ENCODE measurements around the gene MBNL2. TPM values are rescaled to one million over a fixed set of nuclear protein-coding genes. Genes with fewer than 3 reads are reported as not detected.

MBNL2 gene
- total RNA-seq, 1 experiment from 2014 or later: 17.8 TPM

- no peaks in the 10 kb centered on the region for H3K27me3 ChIP-seq (ENCODE audit: low read length)
- no peak overlapping the region for H2AFZ ChIP-seq (ENCODE audit: low read length)
- H3F3A ChIP-seq (ENCODE audit: low read length, unreplicated experiment): no peaks in the 10 kb centered on the region
- no peak overlapping the region for H3K4me3 ChIP-seq (ENCODE audit: low read length)
- no peaks in the 10 kb centered on the region for H3K9me3 ChIP-seq (ENCODE audit: low read length)
- BruUV-seq (replicated peaks): no TSS peak
- no peaks in the 10 kb centered on the region for H3K79me2 ChIP-seq (ENCODE audit: low read length)
- no peak overlapping the region for H3K4me2 ChIP-seq (ENCODE audit: low read length)
- DNase-seq: no peak
- H3K27ac ChIP-seq (ENCODE audit: low read length): no peak overlapping the region
- ChIA-PET POLR2A (ENCODE audit: unreplicated experiment) (no interaction called here), CTCF (interaction anchor here (0.9 kb wide), 1 partner anchor 101 kb away, joined by 3 read pairs; no protein-coding TSS in a partner anchor)
- TF ChIP-seq EZH2 (IDR thresholded peaks at IDR 0.05; ENCODE audit: low read length, unreplicated experiment) (no peak), EZH2phosphoT487 (IDR thresholded peaks at IDR 0.05; ENCODE audit: borderline replicate concordance, low read length) (no peak)
- TF ChIP-seq, protein P1, sequence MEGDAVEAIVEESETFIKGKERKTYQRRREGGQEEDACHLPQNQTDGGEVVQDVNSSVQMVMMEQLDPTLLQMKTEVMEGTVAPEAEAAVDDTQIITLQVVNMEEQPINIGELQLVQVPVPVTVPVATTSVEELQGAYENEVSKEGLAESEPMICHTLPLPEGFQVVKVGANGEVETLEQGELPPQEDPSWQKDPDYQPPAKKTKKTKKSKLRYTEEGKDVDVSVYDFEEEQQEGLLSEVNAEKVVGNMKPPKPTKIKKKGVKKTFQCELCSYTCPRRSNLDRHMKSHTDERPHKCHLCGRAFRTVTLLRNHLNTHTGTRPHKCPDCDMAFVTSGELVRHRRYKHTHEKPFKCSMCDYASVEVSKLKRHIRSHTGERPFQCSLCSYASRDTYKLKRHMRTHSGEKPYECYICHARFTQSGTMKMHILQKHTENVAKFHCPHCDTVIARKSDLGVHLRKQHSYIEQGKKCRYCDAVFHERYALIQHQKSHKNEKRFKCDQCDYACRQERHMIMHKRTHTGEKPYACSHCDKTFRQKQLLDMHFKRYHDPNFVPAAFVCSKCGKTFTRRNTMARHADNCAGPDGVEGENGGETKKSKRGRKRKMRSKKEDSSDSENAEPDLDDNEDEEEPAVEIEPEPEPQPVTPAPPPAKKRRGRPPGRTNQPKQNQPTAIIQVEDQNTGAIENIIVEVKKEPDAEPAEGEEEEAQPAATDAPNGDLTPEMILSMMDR (conservative IDR thresholded peaks at IDR 0.05; ENCODE audit: low read depth, low read length): no peak
- no peaks in the 10 kb centered on the region for H3K36me3 ChIP-seq (ENCODE audit: low read depth, low read length)
- no peak for ATAC-seq
- H3K9me2 ChIP-seq (replicated peaks; ENCODE audit: low read length): no peaks in the 10 kb centered on the region
- no peak overlapping the region for H3K9ac ChIP-seq (ENCODE audit: low read length)
- H4K20me1 ChIP-seq (ENCODE audit: low read length): no peaks in the 10 kb centered on the region
- intact Hi-C loops (cut with micrococcal nuclease): no loop called here
- peaks cover 12% of the 10 kb centered on the region; the same call in 1 of the 2 replicates for H3K4me1 ChIP-seq (ENCODE audit: insufficient read depth, low read length)
Measured at GRCh38 chr13:97211300-97211699, 10.8 kb upstream of the MBNL2 start.

DNA sequence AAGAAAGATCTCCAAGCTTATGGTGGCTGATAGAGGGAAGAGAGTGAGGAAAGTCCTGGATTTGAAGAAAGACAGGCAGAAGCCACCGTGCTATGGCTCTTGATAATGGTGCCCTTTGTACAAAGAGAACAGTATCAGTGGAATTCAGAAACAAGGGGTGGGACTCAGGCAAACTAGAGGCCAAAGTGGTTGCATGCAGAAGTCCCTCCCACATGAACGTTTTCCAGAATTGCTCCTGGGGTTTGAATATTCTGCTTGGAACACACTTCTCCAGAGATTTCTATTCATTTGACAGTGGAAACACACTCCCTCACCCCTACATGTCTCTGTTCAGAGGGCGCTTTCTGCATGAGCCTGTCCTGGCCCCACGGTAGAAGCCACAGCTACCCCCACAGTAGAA, 10.1 kb upstream of the MBNL2 start:
- intact Hi-C loops (cut with micrococcal nuclease): loop anchor here (1.0 to 2.0 kb wide), 2 partner anchors 102 to 181 kb away; no protein-coding TSS in a partner anchor
- no peak overlapping the region for H3K27ac ChIP-seq (ENCODE audit: low read length)
- H3K4me3 ChIP-seq (ENCODE audit: low read length): no peak overlapping the region
- no peaks in the 10 kb centered on the region for H3K9me2 ChIP-seq (replicated peaks; ENCODE audit: low read length)
- no peaks in the 10 kb centered on the region for H3F3A ChIP-seq (ENCODE audit: low read length, unreplicated experiment)
- H3K9ac ChIP-seq (ENCODE audit: low read length): no peak overlapping the region
- DNase-seq: no peak
- H3K79me2 ChIP-seq (ENCODE audit: low read length): no peaks in the 10 kb centered on the region
- H3K9me3 ChIP-seq (ENCODE audit: low read length): no peaks in the 10 kb centered on the region
- BruUV-seq (replicated peaks): no TSS peak
- no peaks in the 10 kb centered on the region for H3K27me3 ChIP-seq (ENCODE audit: low read length)
- no peaks in the 10 kb centered on the region for H4K20me1 ChIP-seq (ENCODE audit: low read length)
- no peak for ATAC-seq
- H3K4me1 ChIP-seq (ENCODE audit: insufficient read depth, low read length): 0 out of 2 replicates have a peak, but pooled peaks cover 10% of the 10 kb centered on the region
- no peaks in the 10 kb centered on the region for H3K36me3 ChIP-seq (ENCODE audit: low read depth, low read length)
- ChIA-PET CTCF (interaction anchor here (0.9 to 1.3 kb wide), 3 partner anchors 78 to 102 kb away, joined by 3 to 17 read pairs (median 3); no protein-coding TSS in a partner anchor), POLR2A (ENCODE audit: unreplicated experiment) (no interaction called here)
- TF ChIP-seq, protein P1 (conservative IDR thresholded peaks at IDR 0.05; ENCODE audit: low read depth, low read length): no peak
- no peak for TF ChIP-seq EZH2 (IDR thresholded peaks at IDR 0.05; ENCODE audit: low read length, unreplicated experiment)
- no peak for TF ChIP-seq EZH2phosphoT487 (IDR thresholded peaks at IDR 0.05; ENCODE audit: borderline replicate concordance, low read length)
- no peak overlapping the region for H2AFZ ChIP-seq (ENCODE audit: low read length)
- H3K4me2 ChIP-seq (ENCODE audit: low read length): no peak overlapping the region

- Histone ChIP-seq H2AFZ (ENCODE audit: low read length) (no peak overlapping the region), H3K4me3 (ENCODE audit: low read length) (no peak overlapping the region), H3K27me3 (ENCODE audit: low read length) (no peaks in the 10 kb centered on the region), H3K27ac (ENCODE audit: low read length) (no peak overlapping the region), H3K9me3 (ENCODE audit: low read length) (no peaks in the 10 kb centered on the region), H3K9me2 (replicated peaks; ENCODE audit: low read length) (no peaks in the 10 kb centered on the region), H4K20me1 (ENCODE audit: low read length) (no peaks in the 10 kb centered on the region), H3F3A (ENCODE audit: low read length, unreplicated experiment) (no peaks in the 10 kb centered on the region), H3K4me1 (ENCODE audit: insufficient read depth, low read length) (0 out of 2 replicates have a peak, but pooled peaks cover 10% of the 10 kb centered on the region), H3K4me2 (ENCODE audit: low read length) (no peak overlapping the region), H3K9ac (ENCODE audit: low read length) (no peak overlapping the region), H3K36me3 (ENCODE audit: low read depth, low read length) (no peaks in the 10 kb centered on the region), H3K79me2 (ENCODE audit: low read length) (no peaks in the 10 kb centered on the region)
- DNase-seq: peak; percentile 68
- BruUV-seq (replicated peaks): no TSS peak
- CTCF ChIA-PET: interaction anchor here (0.6 to 1.3 kb wide), 3 partner anchors 71 to 103 kb away, joined by 3 to 17 read pairs (median 4); no protein-coding TSS in a partner anchor
- POLR2A ChIA-PET (ENCODE audit: unreplicated experiment): interaction anchor here (0.5 to 0.6 kb wide), 2 partner anchors 45 to 103 kb away, joined by 5 read pairs; no protein-coding TSS in a partner anchor
- TF ChIP-seq, protein P1 (conservative IDR thresholded peaks at IDR 0.05; ENCODE audit: low read depth, low read length): peak; percentile 82
- TF ChIP-seq EZH2phosphoT487 (IDR thresholded peaks at IDR 0.05; ENCODE audit: borderline replicate concordance, low read length): no peak
- intact Hi-C loops (cut with micrococcal nuclease): loop anchor here (1.0 to 2.0 kb wide), 3 partner anchors 102 to 182 kb away; no protein-coding TSS in a partner anchor
- ATAC-seq: peak; percentile 89
Measured at GRCh38 chr13:97212601-97213040, 9.5 kb upstream of the MBNL2 start.

All from PC-3 (cell line).